Stimulated activated CD8-positive, alpha-beta memory T cell treated with anti-CD3 and anti-CD28 coated beads, Interleukin-7, amount 100 ng/mL, for 48 hours (primary cell): ENCODE measurements around the gene NUP43.
A peak's percentile ranks its signal among the peaks of the same experiment; 100 is the strongest.
"Not testable (repeated sequence)": the region's sequence is repeated elsewhere in the genome, so short reads cannot be mapped to it uniquely, and the experiment has no call there.

ENCODE experiments used
- DNase-seq, 2 donors: peaks; one replicate each; pipeline ENCODE4 v3.0.0-alpha.2; 2020; ENCODE audit warnings: low read depth in 1 of 2; ENCODE audit errors: extremely low read depth in 1 of 2

The NUP43 gene

GRCh38 chr6:149746147-149746946, at the start of gene NUP43:
Gene NUP43, minus strand, starts transcription at chr6:149746529. Its CDS starts 34 bp downstream, at chr6:149746495.
- peak; percentile 75 to 94 for DNase-seq

GRCh38 chr6:149783551-149783950, 37.2 kb upstream of the NUP43 start:
- DNase-seq: no peak

GRCh38 chr6:149782337-149782736, 36.0 kb upstream of the NUP43 start:
- DNase-seq: no peak

- DNase-seq: no peak
These were observed 35.4 kb upstream of the NUP43 start for GRCh38 chr6:149781715-149782114.

GRCh38 chr6:149779644-149779963, 33.3 kb upstream of the NUP43 start:
- no peak for DNase-seq

GRCh38 chr6:149777624-149778023, 31.3 kb upstream of the NUP43 start:
- no peak for DNase-seq

GRCh38 chr6:149771925-149772324, 25.6 kb upstream of the NUP43 start:
- DNase-seq: no peak

- no peak for DNase-seq
These were observed 24.9 kb upstream of the NUP43 start for GRCh38 chr6:149771185-149771584.

GRCh38 chr6:149769676-149770075, 23.3 kb upstream of the NUP43 start:
- DNase-seq: no peak

- no peak for DNase-seq
These were observed 19.9 kb upstream of the NUP43 start for GRCh38 chr6:149766156-149766769.

GRCh38 chr6:149763866-149764265, 17.5 kb upstream of the NUP43 start:
- DNase-seq: no peak

GRCh38 chr6:149761438-149761837, 15.1 kb upstream of the NUP43 start:
- no peak for DNase-seq

- DNase-seq: no peak
These were observed 9.9 kb upstream of the NUP43 start for GRCh38 chr6:149756261-149756636.

GRCh38 chr6:149755300-149756260, 9.3 kb upstream of the NUP43 start:
- no peak for DNase-seq

- DNase-seq: no peak
These were observed 8.2 kb upstream of the NUP43 start for GRCh38 chr6:149754548-149754947.

GRCh38 chr6:149753374-149753637, 7.0 kb upstream of the NUP43 start:
- DNase-seq: not testable (repeated sequence)

- DNase-seq: no peak
These were observed 6.5 kb upstream of the NUP43 start for GRCh38 chr6:149752600-149753373.

- not testable (repeated sequence) for DNase-seq
These were observed 5.6 kb upstream of the NUP43 start for GRCh38 chr6:149751920-149752319.

- no peak for DNase-seq
These were observed 4.9 kb upstream of the NUP43 start for GRCh38 chr6:149751239-149751638.

- peak; percentile 48 to 65 for DNase-seq
These were observed 3.8 kb upstream of the NUP43 start for GRCh38 chr6:149750136-149750609.
